Ishikawa (cell line): Measurements from ENCODE around the gene TOR2A.

Experiments
- CREB1 ChIP-seq: IDR thresholded peaks from 2 replicates; pipeline ENCODE4 v1.6.1; 2012; ENCODE audit warnings: low read depth
- EGR1 ChIP-seq: IDR thresholded peaks from 2 replicates; pipeline ENCODE4 v1.6.1; 2012
- RAD21 ChIP-seq: IDR thresholded peaks from 2 replicates; pipeline ENCODE4 v1.6.1; 2012; ENCODE audit warnings: low read depth
- TAF1 ChIP-seq: IDR thresholded peaks from 2 replicates; pipeline ENCODE4 v1.6.1; 2012; ENCODE audit warnings: low read depth, mild to moderate bottlenecking
- YY1 ChIP-seq: IDR thresholded peaks from 2 replicates; pipeline ENCODE4 v1.6.1; 2012; ENCODE audit warnings: low read depth
- TF ChIP-seq, protein P1 (sequence below): IDR thresholded peaks from 2 replicates; pipeline ENCODE4 v1.6.1; 2012; ENCODE audit warnings: low read depth, mild to moderate bottlenecking
- TF ChIP-seq, protein P2 (sequence below): IDR thresholded peaks from 2 replicates; pipeline ENCODE4 v1.6.1; 2012

DNA sequence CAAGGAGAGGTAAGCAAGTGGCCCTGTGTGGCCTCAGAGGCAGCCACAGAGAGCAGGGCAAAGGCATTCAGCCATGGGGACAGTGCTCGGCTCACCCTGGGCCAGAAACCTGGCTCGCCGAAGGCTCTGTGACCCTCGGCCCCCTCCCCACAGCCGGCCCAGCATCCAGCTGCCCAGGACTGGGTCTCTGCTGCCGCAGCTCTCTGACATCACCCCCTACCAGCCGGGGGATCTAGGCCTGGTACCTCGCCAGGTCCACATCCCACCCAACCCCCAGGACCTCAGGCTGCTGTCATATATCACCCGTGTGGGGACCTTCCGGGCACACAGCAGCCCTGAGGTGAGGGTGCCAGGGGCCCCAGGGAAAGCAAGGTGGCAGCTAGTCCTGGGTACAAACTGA is 22.2 kb downstream of the TOR2A start:
- TF ChIP-seq TAF1: no peak
- no peak for TF ChIP-seq CREB1
- TF ChIP-seq EGR1: no peak
- TF ChIP-seq, protein P1, sequence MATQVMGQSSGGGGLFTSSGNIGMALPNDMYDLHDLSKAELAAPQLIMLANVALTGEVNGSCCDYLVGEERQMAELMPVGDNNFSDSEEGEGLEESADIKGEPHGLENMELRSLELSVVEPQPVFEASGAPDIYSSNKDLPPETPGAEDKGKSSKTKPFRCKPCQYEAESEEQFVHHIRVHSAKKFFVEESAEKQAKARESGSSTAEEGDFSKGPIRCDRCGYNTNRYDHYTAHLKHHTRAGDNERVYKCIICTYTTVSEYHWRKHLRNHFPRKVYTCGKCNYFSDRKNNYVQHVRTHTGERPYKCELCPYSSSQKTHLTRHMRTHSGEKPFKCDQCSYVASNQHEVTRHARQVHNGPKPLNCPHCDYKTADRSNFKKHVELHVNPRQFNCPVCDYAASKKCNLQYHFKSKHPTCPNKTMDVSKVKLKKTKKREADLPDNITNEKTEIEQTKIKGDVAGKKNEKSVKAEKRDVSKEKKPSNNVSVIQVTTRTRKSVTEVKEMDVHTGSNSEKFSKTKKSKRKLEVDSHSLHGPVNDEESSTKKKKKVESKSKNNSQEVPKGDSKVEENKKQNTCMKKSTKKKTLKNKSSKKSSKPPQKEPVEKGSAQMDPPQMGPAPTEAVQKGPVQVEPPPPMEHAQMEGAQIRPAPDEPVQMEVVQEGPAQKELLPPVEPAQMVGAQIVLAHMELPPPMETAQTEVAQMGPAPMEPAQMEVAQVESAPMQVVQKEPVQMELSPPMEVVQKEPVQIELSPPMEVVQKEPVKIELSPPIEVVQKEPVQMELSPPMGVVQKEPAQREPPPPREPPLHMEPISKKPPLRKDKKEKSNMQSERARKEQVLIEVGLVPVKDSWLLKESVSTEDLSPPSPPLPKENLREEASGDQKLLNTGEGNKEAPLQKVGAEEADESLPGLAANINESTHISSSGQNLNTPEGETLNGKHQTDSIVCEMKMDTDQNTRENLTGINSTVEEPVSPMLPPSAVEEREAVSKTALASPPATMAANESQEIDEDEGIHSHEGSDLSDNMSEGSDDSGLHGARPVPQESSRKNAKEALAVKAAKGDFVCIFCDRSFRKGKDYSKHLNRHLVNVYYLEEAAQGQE: no peak
- no peak for TF ChIP-seq YY1
- no peak for TF ChIP-seq RAD21
- TF ChIP-seq, protein P2, sequence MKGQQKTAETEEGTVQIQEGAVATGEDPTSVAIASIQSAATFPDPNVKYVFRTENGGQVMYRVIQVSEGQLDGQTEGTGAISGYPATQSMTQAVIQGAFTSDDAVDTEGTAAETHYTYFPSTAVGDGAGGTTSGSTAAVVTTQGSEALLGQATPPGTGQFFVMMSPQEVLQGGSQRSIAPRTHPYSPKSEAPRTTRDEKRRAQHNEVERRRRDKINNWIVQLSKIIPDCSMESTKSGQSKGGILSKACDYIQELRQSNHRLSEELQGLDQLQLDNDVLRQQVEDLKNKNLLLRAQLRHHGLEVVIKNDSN: no peak
